ENCODE results near the gene TMEM69. TPM values are rescaled to one million over a fixed set of nuclear protein-coding genes. Genes with fewer than 3 reads are reported as not detected.
A peak's percentile ranks its signal among the peaks of the same experiment; 100 is the strongest.

TMEM69 gene
- total RNA-seq, 1 experiment from 2014 or later = 32.3 TPM

DNA sequence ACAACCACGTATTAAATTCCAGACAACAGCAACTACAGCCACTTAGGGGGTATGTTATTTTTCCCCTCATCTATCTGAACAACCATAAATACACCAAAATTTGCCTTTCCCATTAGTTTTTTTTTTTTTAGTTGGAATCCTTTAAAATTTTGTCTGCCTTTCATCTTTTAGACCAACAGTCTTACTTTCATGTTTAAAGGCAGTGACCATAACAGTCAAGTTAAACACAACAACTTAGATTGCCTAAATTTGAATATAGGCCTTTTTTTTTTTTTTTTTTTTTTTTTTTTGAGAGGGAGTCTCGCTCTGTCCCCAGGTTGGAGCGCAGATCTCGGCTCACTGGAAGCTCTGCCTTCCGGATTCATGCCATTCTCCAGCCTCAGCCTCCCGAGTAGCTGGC, 5.0 kb upstream of the TMEM69 start:
- no peak overlapping the region for H3K4me3 ChIP-seq (ENCODE audit: low read depth, low read length, poor library complexity, severe bottlenecking)
- ChIA-PET CTCF (no interaction called here), POLR2A (ENCODE audit: low non-redundant PET) (no interaction called here)
- H3K9me3 ChIP-seq (ENCODE audit: low read depth, low read length, poor library complexity, severe bottlenecking) = no peaks in the 10 kb centered on the region
- no peak for DNase-seq (ENCODE audit: low spot score)
- TF ChIP-seq, protein P1, sequence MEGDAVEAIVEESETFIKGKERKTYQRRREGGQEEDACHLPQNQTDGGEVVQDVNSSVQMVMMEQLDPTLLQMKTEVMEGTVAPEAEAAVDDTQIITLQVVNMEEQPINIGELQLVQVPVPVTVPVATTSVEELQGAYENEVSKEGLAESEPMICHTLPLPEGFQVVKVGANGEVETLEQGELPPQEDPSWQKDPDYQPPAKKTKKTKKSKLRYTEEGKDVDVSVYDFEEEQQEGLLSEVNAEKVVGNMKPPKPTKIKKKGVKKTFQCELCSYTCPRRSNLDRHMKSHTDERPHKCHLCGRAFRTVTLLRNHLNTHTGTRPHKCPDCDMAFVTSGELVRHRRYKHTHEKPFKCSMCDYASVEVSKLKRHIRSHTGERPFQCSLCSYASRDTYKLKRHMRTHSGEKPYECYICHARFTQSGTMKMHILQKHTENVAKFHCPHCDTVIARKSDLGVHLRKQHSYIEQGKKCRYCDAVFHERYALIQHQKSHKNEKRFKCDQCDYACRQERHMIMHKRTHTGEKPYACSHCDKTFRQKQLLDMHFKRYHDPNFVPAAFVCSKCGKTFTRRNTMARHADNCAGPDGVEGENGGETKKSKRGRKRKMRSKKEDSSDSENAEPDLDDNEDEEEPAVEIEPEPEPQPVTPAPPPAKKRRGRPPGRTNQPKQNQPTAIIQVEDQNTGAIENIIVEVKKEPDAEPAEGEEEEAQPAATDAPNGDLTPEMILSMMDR (conservative IDR thresholded peaks at IDR 0.05; ENCODE audit: low read depth, low read length) = no peak
- no peak for TF ChIP-seq EZH2 (IDR thresholded peaks at IDR 0.05; ENCODE audit: borderline replicate concordance, low read depth, low read length, poor library complexity, severe bottlenecking)
- intact Hi-C loops (cut with micrococcal nuclease; ENCODE audit: unreplicated experiment) = no loop called here
- H3K27me3 ChIP-seq (replicated peaks; ENCODE audit: insufficient read depth, low read depth, low read length, poor library complexity) = no peaks in the 10 kb centered on the region
- H3K36me3 ChIP-seq (ENCODE audit: insufficient read depth, low read length, poor library complexity, severe bottlenecking) = no peaks in the 10 kb centered on the region
- no TSS peak for BruUV-seq (replicated peaks)
- peaks cover 57% of the 10 kb centered on the region for H3K4me1 ChIP-seq (ENCODE audit: insufficient read depth, low read length, poor library complexity, severe bottlenecking)
- no peak overlapping the region for H3K27ac ChIP-seq (ENCODE audit: low read depth, low read length, poor library complexity, severe bottlenecking)

- CTCF ChIA-PET = no interaction called here
- Histone ChIP-seq H3K27ac (ENCODE audit: low read depth, low read length, poor library complexity, severe bottlenecking) (no peak overlapping the region), H3K4me3 (ENCODE audit: low read depth, low read length, poor library complexity, severe bottlenecking) (peak overlapping the region; percentile 65), H3K9me3 (ENCODE audit: low read depth, low read length, poor library complexity, severe bottlenecking) (no peaks in the 10 kb centered on the region), H3K36me3 (ENCODE audit: insufficient read depth, low read length, poor library complexity, severe bottlenecking) (no peaks in the 10 kb centered on the region), H3K4me1 (ENCODE audit: insufficient read depth, low read length, poor library complexity, severe bottlenecking) (peaks cover 47% of the 10 kb centered on the region), H3K27me3 (replicated peaks; ENCODE audit: insufficient read depth, low read depth, low read length, poor library complexity) (no peaks in the 10 kb centered on the region)
- DNase-seq (ENCODE audit: low spot score) = no peak
- intact Hi-C loops (cut with micrococcal nuclease; ENCODE audit: unreplicated experiment) = no loop called here
- POLR2A ChIA-PET (ENCODE audit: low non-redundant PET) = no interaction called here
- BruUV-seq (replicated peaks) = TSS peak; percentile 29
- TF ChIP-seq, protein P1 (conservative IDR thresholded peaks at IDR 0.05; ENCODE audit: low read depth, low read length) = no peak
- TF ChIP-seq EZH2 (IDR thresholded peaks at IDR 0.05; ENCODE audit: borderline replicate concordance, low read depth, low read length, poor library complexity, severe bottlenecking) = no peak
These were observed 3.6 kb upstream of the TMEM69 start for GRCh38 chr1:45684402-45684801.

DNA sequence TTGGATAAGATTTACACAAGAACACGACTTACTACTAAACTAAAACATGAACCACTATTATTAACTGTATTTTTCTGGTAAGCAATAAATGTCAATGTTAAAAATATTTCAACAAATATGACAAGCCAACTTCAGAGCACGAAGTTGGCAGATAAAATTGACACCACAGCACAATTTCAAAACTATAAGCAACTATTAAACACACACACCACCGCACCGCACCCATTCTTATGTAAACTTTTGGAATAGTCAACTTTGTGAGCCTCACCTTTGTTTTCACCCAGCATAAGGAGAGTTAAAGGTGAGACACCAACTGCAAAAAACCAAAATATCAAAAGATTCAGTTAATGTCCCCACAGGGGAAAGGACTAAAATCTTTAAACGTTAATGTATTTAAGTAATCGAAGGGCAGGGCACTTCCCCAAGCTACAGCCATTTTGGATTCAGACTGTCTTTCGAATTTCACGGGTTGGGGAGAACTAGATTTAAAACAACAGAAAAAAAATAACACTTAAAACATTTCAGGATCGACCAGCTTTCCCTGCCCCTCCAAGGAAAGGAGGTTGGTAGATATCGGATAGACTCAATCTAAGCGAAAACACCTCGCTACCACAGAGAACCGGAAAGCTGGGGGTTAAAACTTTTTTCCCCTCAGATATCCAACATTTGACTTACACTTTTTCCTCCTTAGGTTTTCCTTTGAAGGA, 2.5 kb upstream of the TMEM69 start:
- H3K36me3 ChIP-seq (ENCODE audit: insufficient read depth, low read length, poor library complexity, severe bottlenecking) = peaks cover 8% of the 10 kb centered on the region
- ChIA-PET POLR2A (ENCODE audit: low non-redundant PET) (interaction anchor here (0.6 to 1.1 kb wide), 2 partner anchors 164 to 524 kb away, joined by 3 to 5 read pairs; partner anchors contain the start of gene PRDX1), CTCF (interaction anchor here (0.6 kb wide), 1 partner anchor 58 kb away, joined by 7 read pairs; no protein-coding TSS in a partner anchor)
- peaks cover 36% of the 10 kb centered on the region for H3K4me1 ChIP-seq (ENCODE audit: insufficient read depth, low read length, poor library complexity, severe bottlenecking)
- no peaks in the 10 kb centered on the region for H3K27me3 ChIP-seq (replicated peaks; ENCODE audit: insufficient read depth, low read depth, low read length, poor library complexity)
- DNase-seq (ENCODE audit: low spot score) = peak; percentile 25
- no peaks in the 10 kb centered on the region for H3K9me3 ChIP-seq (ENCODE audit: low read depth, low read length, poor library complexity, severe bottlenecking)
- intact Hi-C loops (cut with micrococcal nuclease; ENCODE audit: unreplicated experiment) = no loop called here
- H3K4me3 ChIP-seq (ENCODE audit: low read depth, low read length, poor library complexity, severe bottlenecking) = peak overlapping the region; percentile 65
- peak overlapping the region; percentile 92 for H3K27ac ChIP-seq (ENCODE audit: low read depth, low read length, poor library complexity, severe bottlenecking)
- BruUV-seq (replicated peaks) = no TSS peak
- TF ChIP-seq EZH2 (IDR thresholded peaks at IDR 0.05; ENCODE audit: borderline replicate concordance, low read depth, low read length, poor library complexity, severe bottlenecking) = no peak
- TF ChIP-seq, protein P1 (conservative IDR thresholded peaks at IDR 0.05; ENCODE audit: low read depth, low read length) = no peak

Data from A673 (cell line).